ENCODE data around the gene MRPS2. TPM values are rescaled to one million over a fixed set of nuclear protein-coding genes. Genes with fewer than 3 reads are reported as not detected.

Gene MRPS2
- polyA plus RNA-seq, 1 donor (not counting 4 experiments of a cell fraction or from before 2014, with no cell fraction given): 44.7 TPM

DNA sequence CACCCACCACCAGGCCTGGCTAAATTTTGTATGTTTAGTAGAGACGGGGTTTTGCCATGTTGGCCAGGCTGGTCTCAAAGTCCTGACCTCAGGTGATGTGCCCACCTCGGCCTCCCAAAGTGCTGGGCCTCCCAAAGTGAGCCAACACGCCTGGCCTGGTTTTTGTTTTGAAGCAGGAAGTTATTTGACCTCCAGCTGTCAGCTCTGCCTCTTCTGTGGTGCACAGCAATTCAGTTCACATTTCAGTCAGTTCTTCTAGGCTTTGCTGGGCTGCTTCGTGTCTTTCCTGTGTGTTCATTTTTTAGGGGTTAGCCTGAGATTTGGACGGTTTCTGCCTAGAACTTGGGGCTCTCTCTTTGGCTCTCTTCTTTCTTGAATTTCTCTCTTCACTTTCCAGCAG, 29.7 kb downstream of the MRPS2 start:
- Histone ChIP-seq H4K20me1 (ENCODE audit: control insufficient read depth, extremely low read depth, insufficient read depth, low read length) (no peaks in the 10 kb centered on the region), H3K79me2 (ENCODE audit: control insufficient read depth, insufficient read depth, low read length) (no peaks in the 10 kb centered on the region), H3K4me1 (ENCODE audit: control insufficient read depth, extremely low read depth, insufficient read depth, low read length) (no peaks in the 10 kb centered on the region), H3K9ac (ENCODE audit: control insufficient read depth, extremely low read depth, insufficient read depth, low read length) (no peak overlapping the region), H3K9me3 (ENCODE audit: control insufficient read depth, low read depth, low read length) (no peaks in the 10 kb centered on the region), H2AFZ (ENCODE audit: control insufficient read depth, low read length) (no peak overlapping the region), H3K27me3 (ENCODE audit: control insufficient read depth, extremely low read depth, insufficient read depth, low read length) (peaks cover 14% of the 10 kb centered on the region), H3K27ac (ENCODE audit: control insufficient read depth, insufficient read depth, low read length) (no peak overlapping the region), H3K9me1 (ENCODE audit: control insufficient read depth, extremely low read depth, insufficient read depth, low read length) (no peaks in the 10 kb centered on the region), H3K4me2 (ENCODE audit: control insufficient read depth, extremely low read depth, insufficient read depth, low read depth, low read length) (no peak overlapping the region), H3K36me3 (ENCODE audit: control insufficient read depth in 2 of 2, extremely low read depth in 1 of 2, insufficient read depth in 2 of 2, low read length in 2 of 2) (no peaks in the 10 kb centered on the region), H3K4me3 (ENCODE audit: control insufficient read depth in 2 of 3, extremely low read depth in 1 of 3, insufficient read depth in 2 of 3, low read depth in 1 of 3, low read length in 3 of 3) (no peak overlapping the region)
- FAIRE-seq: no peak
- dilution Hi-C loops (cut with MboI; ENCODE audit: extremely low pct_ligation_motif_present, low sequenced_read_pairs): no loop called here
- TF ChIP-seq, protein P1, sequence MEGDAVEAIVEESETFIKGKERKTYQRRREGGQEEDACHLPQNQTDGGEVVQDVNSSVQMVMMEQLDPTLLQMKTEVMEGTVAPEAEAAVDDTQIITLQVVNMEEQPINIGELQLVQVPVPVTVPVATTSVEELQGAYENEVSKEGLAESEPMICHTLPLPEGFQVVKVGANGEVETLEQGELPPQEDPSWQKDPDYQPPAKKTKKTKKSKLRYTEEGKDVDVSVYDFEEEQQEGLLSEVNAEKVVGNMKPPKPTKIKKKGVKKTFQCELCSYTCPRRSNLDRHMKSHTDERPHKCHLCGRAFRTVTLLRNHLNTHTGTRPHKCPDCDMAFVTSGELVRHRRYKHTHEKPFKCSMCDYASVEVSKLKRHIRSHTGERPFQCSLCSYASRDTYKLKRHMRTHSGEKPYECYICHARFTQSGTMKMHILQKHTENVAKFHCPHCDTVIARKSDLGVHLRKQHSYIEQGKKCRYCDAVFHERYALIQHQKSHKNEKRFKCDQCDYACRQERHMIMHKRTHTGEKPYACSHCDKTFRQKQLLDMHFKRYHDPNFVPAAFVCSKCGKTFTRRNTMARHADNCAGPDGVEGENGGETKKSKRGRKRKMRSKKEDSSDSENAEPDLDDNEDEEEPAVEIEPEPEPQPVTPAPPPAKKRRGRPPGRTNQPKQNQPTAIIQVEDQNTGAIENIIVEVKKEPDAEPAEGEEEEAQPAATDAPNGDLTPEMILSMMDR (optimal IDR thresholded peaks at IDR 0.05 in 1 of 3, IDR thresholded peaks at IDR 0.05 in 1 of 3, conservative IDR thresholded peaks at IDR 0.05 in 1 of 3; ENCODE audit: extremely low read depth in 1 of 3, insufficient read depth in 2 of 3, low read length in 3 of 3): no peak
- TF ChIP-seq EZH2 (IDR thresholded peaks at IDR 0.05; ENCODE audit: low read length): no peak
- no peak for DNase-seq (ENCODE audit: low read depth, low spot score)

DNA sequence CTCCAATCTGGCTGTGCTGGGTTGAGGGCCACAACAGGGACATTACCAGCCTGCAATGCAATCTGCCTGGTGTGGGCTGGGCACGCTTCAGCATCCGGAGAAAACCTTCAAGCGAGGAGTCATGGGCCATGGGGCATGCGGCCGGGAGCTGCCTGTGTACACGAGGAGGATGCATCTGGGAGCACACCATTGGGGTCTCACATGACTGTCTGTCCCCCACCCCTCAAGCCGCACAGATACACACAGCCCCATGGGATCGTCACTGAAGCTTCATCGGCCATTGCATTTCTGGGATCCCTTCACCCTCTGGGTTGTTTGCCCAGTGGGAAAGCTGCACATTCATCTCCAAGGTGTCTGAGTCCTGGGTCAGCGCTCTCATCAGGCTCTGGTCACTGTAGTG, 30.6 kb downstream of the MRPS2 start:
- Histone ChIP-seq H3K27me3 (ENCODE audit: control insufficient read depth, extremely low read depth, insufficient read depth, low read length) (peaks cover 14% of the 10 kb centered on the region), H3K4me1 (ENCODE audit: control insufficient read depth, extremely low read depth, insufficient read depth, low read length) (no peaks in the 10 kb centered on the region), H3K27ac (ENCODE audit: control insufficient read depth, insufficient read depth, low read length) (no peak overlapping the region), H3K9me1 (ENCODE audit: control insufficient read depth, extremely low read depth, insufficient read depth, low read length) (no peaks in the 10 kb centered on the region), H3K9me3 (ENCODE audit: control insufficient read depth, low read depth, low read length) (no peaks in the 10 kb centered on the region), H2AFZ (ENCODE audit: control insufficient read depth, low read length) (no peak overlapping the region), H3K4me2 (ENCODE audit: control insufficient read depth, extremely low read depth, insufficient read depth, low read depth, low read length) (no peak overlapping the region), H3K4me3 (ENCODE audit: control insufficient read depth in 2 of 3, extremely low read depth in 1 of 3, insufficient read depth in 2 of 3, low read depth in 1 of 3, low read length in 3 of 3) (no peak overlapping the region), H3K79me2 (ENCODE audit: control insufficient read depth, insufficient read depth, low read length) (no peaks in the 10 kb centered on the region), H4K20me1 (ENCODE audit: control insufficient read depth, extremely low read depth, insufficient read depth, low read length) (no peaks in the 10 kb centered on the region), H3K9ac (ENCODE audit: control insufficient read depth, extremely low read depth, insufficient read depth, low read length) (no peak overlapping the region), H3K36me3 (ENCODE audit: control insufficient read depth in 2 of 2, extremely low read depth in 1 of 2, insufficient read depth in 2 of 2, low read length in 2 of 2) (no peaks in the 10 kb centered on the region)
- no peak for TF ChIP-seq EZH2 (IDR thresholded peaks at IDR 0.05; ENCODE audit: low read length)
- TF ChIP-seq, protein P1 (optimal IDR thresholded peaks at IDR 0.05 in 1 of 3, IDR thresholded peaks at IDR 0.05 in 1 of 3, conservative IDR thresholded peaks at IDR 0.05 in 1 of 3; ENCODE audit: extremely low read depth in 1 of 3, insufficient read depth in 2 of 3, low read length in 3 of 3): no peak
- FAIRE-seq (no peak), DNase-seq (ENCODE audit: low read depth, low spot score) (no peak)
- dilution Hi-C loops (cut with MboI; ENCODE audit: extremely low pct_ligation_motif_present, low sequenced_read_pairs): no loop called here

Data from keratinocyte (primary cell).